GM12872 (cell line): ENCODE measurements around the gene OR6A2.

Experiments
- CTCF ChIP-seq: IDR thresholded peaks from 3 replicates; pipeline ENCODE4 v1.5.1; 2011; ENCODE audit warnings: low read depth, mild to moderate bottlenecking, low read length, moderate library complexity; ENCODE audit not compliant: insufficient read depth

OR6A2 gene

DNA sequence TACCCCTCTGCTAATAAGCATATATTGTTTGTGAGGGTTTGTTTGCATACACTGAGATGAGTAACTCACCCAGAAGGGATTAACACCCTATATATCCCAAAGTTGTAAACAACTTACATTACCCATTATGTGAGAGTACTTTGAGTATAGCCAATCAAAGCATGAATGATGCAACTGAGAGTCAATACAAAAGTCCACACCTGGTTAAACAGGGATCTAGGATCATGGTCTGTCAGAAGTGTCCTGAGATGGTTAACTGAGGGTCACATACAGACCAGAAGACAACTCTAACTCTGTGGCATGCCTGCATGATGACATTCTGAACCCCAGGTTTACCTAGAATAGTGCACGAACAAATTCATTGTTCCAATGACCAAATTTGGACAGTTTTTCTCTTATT lies 28.6 kb upstream of the OR6A2 start:
- no peak for TF ChIP-seq CTCF

DNA sequence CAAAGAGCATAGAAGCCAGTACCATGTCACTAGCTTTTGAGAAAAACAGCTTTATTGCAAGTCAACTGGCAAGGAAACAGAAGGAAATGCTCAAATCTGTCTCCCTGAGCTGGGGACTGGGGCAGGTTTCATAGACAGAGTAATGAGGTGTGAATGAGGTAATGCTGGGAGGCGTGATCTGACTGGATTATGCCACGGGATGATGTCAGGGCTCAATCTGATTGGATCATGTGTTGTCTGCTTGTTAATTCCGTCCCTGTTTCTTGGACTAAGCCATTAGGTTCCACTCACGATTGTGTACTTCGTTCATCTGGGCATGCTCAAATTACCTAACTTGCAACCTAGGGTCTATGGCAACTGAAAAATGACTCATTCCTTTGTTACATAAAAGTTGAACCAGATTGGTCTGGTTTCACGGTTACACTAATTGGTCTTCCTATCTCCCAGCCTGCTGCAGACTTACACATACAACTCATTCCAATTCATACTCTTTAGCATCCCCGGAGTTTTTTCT lies 25.8 kb upstream of the OR6A2 start:
- TF ChIP-seq CTCF = no peak

GRCh38 chr11:6824136-6824823 lies 24.8 kb upstream of the OR6A2 start:
- no peak for TF ChIP-seq CTCF

- TF ChIP-seq CTCF = no peak
Observed at GRCh38 chr11:6818967-6819366, 19.5 kb upstream of the OR6A2 start.

DNA sequence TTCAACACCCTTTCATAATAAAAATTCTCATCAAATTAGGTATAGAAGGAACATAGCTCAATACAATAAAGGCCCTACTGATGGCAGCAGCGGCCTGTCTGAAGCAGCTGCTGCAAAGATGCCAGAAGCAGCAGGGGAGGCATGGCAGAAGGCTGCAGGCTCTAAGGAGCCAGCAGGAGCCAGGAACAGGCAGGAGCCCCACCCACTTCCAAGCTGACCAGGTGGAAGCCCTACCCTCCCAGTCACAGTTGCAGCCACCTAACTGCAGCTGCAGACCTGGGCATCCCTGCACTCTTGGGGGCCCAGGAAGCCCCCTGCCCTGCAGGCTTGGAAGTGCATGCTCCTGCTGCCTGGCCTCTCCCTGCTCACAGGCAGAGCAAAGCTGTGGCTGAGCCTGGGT lies 18.2 kb upstream of the OR6A2 start:
- TF ChIP-seq CTCF = no peak

GRCh38 chr11:6813656-6814055 lies 14.2 kb upstream of the OR6A2 start:
- no peak for TF ChIP-seq CTCF

DNA sequence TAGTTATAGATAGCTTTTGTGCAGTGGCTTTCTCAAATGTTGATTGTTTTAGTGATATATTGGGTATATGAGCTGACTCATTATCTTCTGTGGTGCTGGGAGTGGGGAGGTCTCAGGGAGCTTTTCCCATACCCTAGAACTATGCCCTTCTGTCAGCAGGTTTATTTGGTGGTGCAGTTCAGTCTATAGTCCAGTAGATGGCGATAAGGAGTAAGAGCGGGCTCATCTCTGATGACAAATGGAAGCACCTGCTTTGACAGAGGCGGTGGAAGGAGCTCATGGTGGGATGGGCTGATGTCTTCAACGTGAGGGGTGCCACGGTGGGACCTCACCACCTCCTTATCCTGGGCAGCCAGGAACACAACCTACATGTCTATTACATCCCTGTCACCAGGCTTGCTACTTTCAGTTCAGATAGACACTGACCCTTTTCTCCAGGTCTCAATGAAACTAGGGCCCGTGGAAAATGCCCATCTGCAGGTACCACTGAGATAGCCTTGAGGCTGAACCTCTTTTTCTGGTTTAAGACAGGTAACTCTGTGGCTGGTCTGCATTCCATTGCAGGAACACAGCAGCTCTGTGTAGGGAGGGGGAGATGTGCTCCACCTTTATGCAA lies 13.0 kb upstream of the OR6A2 start:
- TF ChIP-seq CTCF = peak; percentile 96
